ENCODE measurements around the gene TMEM39A.

TMEM39A gene, protein sequence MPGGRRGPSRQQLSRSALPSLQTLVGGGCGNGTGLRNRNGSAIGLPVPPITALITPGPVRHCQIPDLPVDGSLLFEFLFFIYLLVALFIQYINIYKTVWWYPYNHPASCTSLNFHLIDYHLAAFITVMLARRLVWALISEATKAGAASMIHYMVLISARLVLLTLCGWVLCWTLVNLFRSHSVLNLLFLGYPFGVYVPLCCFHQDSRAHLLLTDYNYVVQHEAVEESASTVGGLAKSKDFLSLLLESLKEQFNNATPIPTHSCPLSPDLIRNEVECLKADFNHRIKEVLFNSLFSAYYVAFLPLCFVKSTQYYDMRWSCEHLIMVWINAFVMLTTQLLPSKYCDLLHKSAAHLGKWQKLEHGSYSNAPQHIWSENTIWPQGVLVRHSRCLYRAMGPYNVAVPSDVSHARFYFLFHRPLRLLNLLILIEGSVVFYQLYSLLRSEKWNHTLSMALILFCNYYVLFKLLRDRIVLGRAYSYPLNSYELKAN

GRCh38 chr3:119463171-119464169 is at the start of gene TMEM39A:
Gene TMEM39A (minus strand): TSS chr3:119463615. CDS start chr3:119462074, 1,541 bp downstream.
- DNase-seq: peak; percentile 99

- DNase-seq: no peak
Observed at GRCh38 chr3:119510690-119511089, 47.3 kb upstream of the TMEM39A start.

- no peak for DNase-seq
Observed at GRCh38 chr3:119508172-119508845, 44.9 kb upstream of the TMEM39A start.

- DNase-seq: no peak
Observed at GRCh38 chr3:119507404-119507803, 44.0 kb upstream of the TMEM39A start.

- no peak for DNase-seq
Observed at GRCh38 chr3:119506631-119507030, 43.2 kb upstream of the TMEM39A start.

DNA sequence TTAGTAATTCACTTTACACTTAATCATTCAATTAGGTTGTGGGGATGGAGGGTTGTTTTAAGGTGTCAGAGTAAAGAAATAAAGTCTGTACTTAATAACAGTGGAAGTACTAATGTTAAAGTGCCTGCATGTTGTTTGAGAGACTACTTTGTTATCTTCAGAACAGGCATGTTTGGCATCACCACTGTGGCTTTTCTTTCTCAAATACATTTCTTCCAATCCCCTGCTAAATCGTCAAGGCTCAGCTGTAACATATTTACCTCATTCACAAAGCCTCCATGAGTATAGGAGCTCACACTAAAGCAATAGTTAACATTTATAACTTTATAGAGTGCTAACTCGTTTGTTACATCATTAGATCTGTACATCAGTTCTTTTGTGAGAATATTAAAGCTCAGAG is 37.5 kb upstream of the TMEM39A start:
- no peak for DNase-seq

GRCh38 chr3:119500265-119500664 is 36.9 kb upstream of the TMEM39A start:
- DNase-seq: no peak

GRCh38 chr3:119498186-119499011 is 35.0 kb upstream of the TMEM39A start, which contains the start of gene TIMMDC1:
Gene TIMMDC1 (plus strand): TSS chr3:119498547. CDS start chr3:119498734, 187 bp downstream.
- peak; percentile 98 for DNase-seq

GRCh38 chr3:119497820-119498185 is 34.4 kb upstream of the TMEM39A start:
- no peak for DNase-seq

- DNase-seq: no peak
Observed at GRCh38 chr3:119494597-119494996, 31.2 kb upstream of the TMEM39A start.

GRCh38 chr3:119492810-119493209 is 29.4 kb upstream of the TMEM39A start:
- DNase-seq: no peak

GRCh38 chr3:119492128-119492527 is 28.7 kb upstream of the TMEM39A start:
- no peak for DNase-seq

GRCh38 chr3:119490153-119490552 is 26.7 kb upstream of the TMEM39A start:
- no peak for DNase-seq

- no peak for DNase-seq
Observed at GRCh38 chr3:119485563-119485962, 22.1 kb upstream of the TMEM39A start.

DNA sequence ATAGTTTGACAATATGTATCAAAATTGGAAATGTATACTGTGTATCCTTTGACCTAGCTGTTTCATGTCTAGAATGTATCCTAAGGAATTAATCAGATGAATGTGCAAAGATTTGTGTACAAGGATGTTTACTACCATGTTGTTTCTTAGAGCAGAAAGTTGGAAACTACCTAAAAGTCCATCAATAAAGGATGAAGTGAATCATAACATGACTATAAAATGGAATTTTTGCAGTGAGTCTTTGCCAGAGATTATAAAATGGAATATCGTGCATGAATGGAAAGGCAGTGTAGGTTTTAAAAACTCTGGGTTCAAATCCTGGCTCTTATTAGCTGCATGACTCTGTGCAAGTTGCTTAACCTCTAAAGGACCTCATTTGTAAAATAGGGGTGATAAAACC is 19.7 kb upstream of the TMEM39A start:
- DNase-seq: no peak

DNA sequence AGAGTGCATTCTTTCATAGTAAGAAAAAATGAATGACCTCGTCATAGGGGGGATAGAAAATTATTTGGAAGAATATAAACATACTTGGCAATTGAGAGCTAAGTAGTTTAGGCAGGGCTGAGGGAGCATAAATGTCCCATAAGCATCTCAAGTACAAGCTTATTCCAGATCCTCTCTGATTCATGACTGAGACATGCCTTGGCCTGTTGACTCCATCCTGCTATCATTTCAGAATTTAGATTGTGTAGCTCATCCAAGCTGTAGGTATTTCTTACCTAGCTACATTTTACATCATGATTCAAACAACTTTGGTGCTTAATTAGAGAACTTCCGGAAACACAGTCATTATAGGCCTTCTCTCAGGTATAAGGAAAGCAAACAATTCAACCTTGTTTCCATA is 17.7 kb upstream of the TMEM39A start:
- DNase-seq: no peak

DNA sequence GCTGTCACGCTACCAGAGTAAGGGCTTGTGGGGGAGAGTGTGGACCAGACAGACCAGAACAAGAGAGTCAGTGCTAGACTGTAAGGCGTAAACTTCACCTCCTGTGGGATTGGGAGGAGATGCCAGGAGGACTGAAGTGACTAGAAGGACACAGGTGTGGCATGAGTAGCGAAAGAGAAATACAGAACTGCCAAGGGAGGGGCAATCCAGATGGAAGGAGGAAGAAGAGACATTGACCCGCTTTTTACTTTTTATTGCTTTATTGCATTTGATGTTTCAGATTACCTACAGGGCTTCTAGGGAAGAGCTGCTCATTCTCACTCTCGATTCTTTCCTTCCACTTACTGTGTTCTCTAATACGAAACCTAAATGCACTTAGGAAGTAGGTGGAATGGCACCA is 7.5 kb upstream of the TMEM39A start:
- no peak for DNase-seq

DNA sequence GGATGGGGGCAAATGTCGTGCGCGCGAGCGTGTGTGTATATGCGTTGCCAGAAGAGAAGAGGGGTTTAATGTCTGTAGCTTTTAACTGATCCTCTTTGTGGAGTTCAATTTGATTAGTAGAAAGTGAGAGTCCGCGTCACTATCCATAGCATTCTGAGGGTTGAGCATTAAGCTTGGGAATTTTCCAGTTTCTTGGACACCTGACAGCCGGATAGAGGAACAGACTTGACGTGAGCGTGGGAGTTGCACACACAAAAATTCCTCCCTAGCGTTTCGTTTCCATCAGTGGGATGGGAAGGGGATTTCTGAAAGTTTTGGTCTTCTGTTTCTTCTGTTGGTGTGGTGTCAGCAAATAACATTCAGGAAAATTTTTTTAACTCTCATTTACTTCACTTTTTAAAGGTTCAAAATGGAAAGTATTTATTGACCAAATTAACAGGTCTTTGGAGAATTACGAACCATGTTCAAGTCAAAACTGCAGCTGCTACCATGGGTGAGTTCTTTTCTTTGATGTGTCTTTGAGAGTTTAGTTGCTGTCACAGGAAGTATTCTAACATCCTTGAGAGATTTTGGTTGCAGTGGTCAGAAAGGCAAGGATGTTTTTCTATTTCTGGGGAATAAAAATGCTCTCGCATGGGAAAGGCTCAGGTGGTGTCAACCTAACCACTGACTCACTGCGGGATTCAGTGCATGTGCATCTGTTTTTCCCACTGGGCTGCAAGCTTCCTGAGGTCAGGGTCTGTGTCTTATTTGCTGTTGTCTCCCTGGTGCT is 6.2 kb upstream of the TMEM39A start:
- DNase-seq: no peak

DNA sequence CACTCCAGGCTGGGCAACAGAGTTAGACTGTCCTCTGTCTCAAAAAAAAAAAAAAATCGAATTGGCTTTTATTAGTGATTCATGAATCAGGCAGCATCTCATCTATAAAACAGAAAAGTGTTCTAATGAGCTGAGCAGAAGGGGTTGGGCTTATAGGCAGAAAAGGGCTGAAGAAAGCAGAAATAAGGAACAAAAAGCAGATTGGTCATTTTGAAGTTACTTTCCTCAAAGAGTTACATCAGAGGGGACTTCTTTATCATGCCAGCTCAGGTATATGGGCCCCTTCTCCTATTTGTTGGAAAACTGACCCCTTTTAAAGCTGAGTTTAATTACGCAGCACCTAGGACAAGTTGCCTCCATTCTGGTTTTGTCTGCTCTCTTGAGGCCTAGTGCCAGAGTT is 4.6 kb upstream of the TMEM39A start:
- DNase-seq: no peak

DNA sequence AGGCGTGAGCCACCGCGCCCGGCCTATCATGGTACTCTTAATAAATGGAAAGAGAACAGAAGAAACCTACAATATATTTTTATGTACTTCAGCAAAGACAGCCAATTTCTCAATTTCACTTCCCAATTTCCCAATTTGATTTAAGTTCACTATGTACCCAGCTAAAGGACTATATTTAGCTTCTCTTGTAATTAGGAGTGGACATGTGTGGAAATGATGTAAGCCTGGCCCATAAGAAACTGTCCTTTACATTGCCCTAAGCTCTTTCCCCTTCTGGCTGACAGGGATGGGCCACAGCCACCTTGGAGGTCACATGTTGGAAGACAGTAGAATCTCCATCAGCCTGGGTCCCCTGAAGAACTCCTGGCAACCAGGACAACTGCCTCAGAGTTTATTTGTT is 6.2 kb downstream of the TMEM39A start:
- DNase-seq: no peak

DNA sequence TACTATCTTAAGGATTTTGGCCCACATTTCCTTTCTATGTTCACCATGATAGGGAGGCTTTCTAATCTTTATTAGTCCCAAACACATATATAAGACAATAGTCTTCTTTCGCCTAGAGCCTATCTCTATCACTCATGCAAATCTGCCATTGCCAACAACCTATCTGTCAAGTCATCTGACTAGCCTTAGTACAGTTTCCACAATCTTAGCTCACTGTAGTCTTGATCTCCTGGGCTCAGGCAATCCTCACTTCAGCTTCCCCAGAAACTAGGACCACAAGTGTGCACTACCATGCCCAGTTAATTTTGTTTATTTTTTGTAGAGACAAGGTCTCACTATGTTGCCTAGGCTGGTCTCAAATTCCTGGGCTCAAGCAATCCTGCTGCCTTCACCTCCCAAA is 6.9 kb downstream of the TMEM39A start:
- no peak for DNase-seq

Measured in activated CD8-positive, alpha-beta memory T cell treated with anti-CD3 and anti-CD28 coated beads, Interleukin-2, amount 50 U/mL, for 4 hours (primary cell).